Endothelial cell of umbilical vein (primary cell): ENCODE measurements around the gene ECM2.

Experiments
- FOS ChIP-seq: IDR thresholded peaks from 2 replicates; pipeline ENCODE4 v1.6.1; 2011; ENCODE audit warnings: mild to moderate bottlenecking, low read length, moderate library complexity, borderline replicate concordance; ENCODE audit not compliant: insufficient read depth
- GATA2 ChIP-seq: IDR thresholded peaks from 2 replicates; pipeline ENCODE4 v1.7.0; 2011; ENCODE audit warnings: low read depth, mild to moderate bottlenecking, moderate library complexity, mixed read lengths, low read length; ENCODE audit not compliant: insufficient read length, insufficient read depth
- JUN ChIP-seq: IDR thresholded peaks from 2 replicates; pipeline ENCODE4 v1.6.1; 2011; ENCODE audit warnings: borderline replicate concordance, low read depth; ENCODE audit not compliant: insufficient read length, insufficient read depth
- MYC ChIP-seq: IDR thresholded peaks from one replicate; pipeline ENCODE4 v1.6.1; 2011; ENCODE audit warnings: mild to moderate bottlenecking, low read depth, low read length
- POLR2A ChIP-seq: IDR thresholded peaks from 2 replicates; pipeline ENCODE4 v1.6.1; 2012; ENCODE audit warnings: low read depth, mild to moderate bottlenecking, control low read depth, low read length
- POLR2AphosphoS5 ChIP-seq: IDR thresholded peaks from 2 replicates; pipeline ENCODE4 v1.6.1; 2012; ENCODE audit warnings: low read depth, mild to moderate bottlenecking, control low read depth, low read length, moderate library complexity; ENCODE audit not compliant: insufficient read depth
- TF ChIP-seq, protein P1 (sequence below), 2 donors: IDR thresholded peaks; 1 replicate in 1 of 2; 2 replicates in 1 of 2; pipeline ENCODE4 v1.5.1; 2011; ENCODE audit warnings: low read length in 2 of 2, mild to moderate bottlenecking in 2 of 2, moderate library complexity in 2 of 2, control low read depth in 1 of 2, inconsistent platforms in 1 of 2, low read depth in 1 of 2; ENCODE audit not compliant: insufficient read depth in 1 of 2; ENCODE audit errors: extremely low read depth in 1 of 2

DNA sequence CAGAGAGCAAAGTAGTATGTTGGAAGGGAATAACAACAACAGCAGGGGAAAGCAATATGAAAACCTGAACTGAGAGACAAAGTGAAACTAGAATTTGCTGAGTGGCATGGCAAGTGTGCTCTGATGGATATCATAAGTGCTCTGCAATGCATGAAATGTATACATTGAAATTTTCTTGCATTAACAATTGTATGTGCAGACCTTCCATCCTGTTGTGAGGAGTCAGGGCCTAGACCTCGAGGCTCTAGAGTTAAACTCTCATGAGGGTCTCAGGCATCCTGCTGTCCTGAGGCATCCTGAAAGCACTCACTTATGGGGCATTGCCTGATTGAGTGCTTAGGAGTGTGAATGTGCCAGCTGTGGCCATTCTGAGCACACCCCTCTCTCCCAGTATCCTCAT is 1.1 kb downstream of the ECM2 start:
- TF ChIP-seq, protein P1, sequence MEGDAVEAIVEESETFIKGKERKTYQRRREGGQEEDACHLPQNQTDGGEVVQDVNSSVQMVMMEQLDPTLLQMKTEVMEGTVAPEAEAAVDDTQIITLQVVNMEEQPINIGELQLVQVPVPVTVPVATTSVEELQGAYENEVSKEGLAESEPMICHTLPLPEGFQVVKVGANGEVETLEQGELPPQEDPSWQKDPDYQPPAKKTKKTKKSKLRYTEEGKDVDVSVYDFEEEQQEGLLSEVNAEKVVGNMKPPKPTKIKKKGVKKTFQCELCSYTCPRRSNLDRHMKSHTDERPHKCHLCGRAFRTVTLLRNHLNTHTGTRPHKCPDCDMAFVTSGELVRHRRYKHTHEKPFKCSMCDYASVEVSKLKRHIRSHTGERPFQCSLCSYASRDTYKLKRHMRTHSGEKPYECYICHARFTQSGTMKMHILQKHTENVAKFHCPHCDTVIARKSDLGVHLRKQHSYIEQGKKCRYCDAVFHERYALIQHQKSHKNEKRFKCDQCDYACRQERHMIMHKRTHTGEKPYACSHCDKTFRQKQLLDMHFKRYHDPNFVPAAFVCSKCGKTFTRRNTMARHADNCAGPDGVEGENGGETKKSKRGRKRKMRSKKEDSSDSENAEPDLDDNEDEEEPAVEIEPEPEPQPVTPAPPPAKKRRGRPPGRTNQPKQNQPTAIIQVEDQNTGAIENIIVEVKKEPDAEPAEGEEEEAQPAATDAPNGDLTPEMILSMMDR (IDR thresholded peaks at IDR 0.05; ENCODE audit: extremely low read depth in 1 of 2, insufficient read depth in 1 of 2, low read depth in 1 of 2, low read length in 2 of 2), result no peak
- no peak for TF ChIP-seq POLR2A
- TF ChIP-seq POLR2AphosphoS5, result no peak
- TF ChIP-seq MYC, result no peak
- TF ChIP-seq JUN, result no peak
- TF ChIP-seq GATA2, result no peak
- TF ChIP-seq FOS, result no peak
